GM18951 (cell line): ENCODE data around the gene GUCY1B1.
A peak's percentile ranks its signal among the peaks of the same experiment; 100 is the strongest.

Source experiments
- POLR2A ChIP-seq: IDR thresholded peaks from 4 replicates; pipeline ENCODE4 v1.6.1; 2011; ENCODE audit warnings: mild to moderate bottlenecking; ENCODE audit not compliant: insufficient read length, insufficient read depth; ENCODE audit errors: extremely low read depth
- in situ Hi-C: fragments of 300-500 bp; cut with MboI; formaldehyde crosslinking; loops from one replicate; pipeline ENCODE4 v1.12.0; 2022; ENCODE audit warnings: low sequenced_read_pairs, mixed read lengths, inconsistent platforms; ENCODE audit not compliant: unreplicated experiment

The GUCY1B1 gene

GRCh38 chr4:155758481-155759371 is at the start of gene GUCY1B1:
Gene GUCY1B1, plus strand, starts transcription at chr4:155759021. Its CDS starts 120 bp downstream, at chr4:155759141.
- in situ Hi-C loops = no loop called here
- TF ChIP-seq POLR2A = peak; percentile 68

GRCh38 chr4:155709918-155710317 is 48.9 kb upstream of the GUCY1B1 start:
- in situ Hi-C loops = no loop called here
- TF ChIP-seq POLR2A = no peak

- in situ Hi-C loops = no loop called here
- TF ChIP-seq POLR2A = no peak
Observed at GRCh38 chr4:155711556-155711955, 47.3 kb upstream of the GUCY1B1 start.

GRCh38 chr4:155712846-155713245 is 46.0 kb upstream of the GUCY1B1 start:
- TF ChIP-seq POLR2A = no peak
- in situ Hi-C loops = no loop called here

- in situ Hi-C loops = no loop called here
Observed at GRCh38 chr4:155713911-155714310, 44.9 kb upstream of the GUCY1B1 start.

GRCh38 chr4:155722336-155722735 is 36.5 kb upstream of the GUCY1B1 start:
- in situ Hi-C loops = no loop called here

More at GRCh38 chr4:155713911-155714310, 44.9 kb upstream of the GUCY1B1 start:
- TF ChIP-seq POLR2A = no peak

GRCh38 chr4:155722816-155723499 is 35.9 kb upstream of the GUCY1B1 start:
- in situ Hi-C loops = no loop called here
- TF ChIP-seq POLR2A = no peak

More at GRCh38 chr4:155722336-155722735, 36.5 kb upstream of the GUCY1B1 start:
- TF ChIP-seq POLR2A = no peak

GRCh38 chr4:155724731-155725130 is 34.1 kb upstream of the GUCY1B1 start:
- in situ Hi-C loops = no loop called here
- no peak for TF ChIP-seq POLR2A

- in situ Hi-C loops = no loop called here
- TF ChIP-seq POLR2A = no peak
Observed at GRCh38 chr4:155734065-155734464, 24.8 kb upstream of the GUCY1B1 start.

GRCh38 chr4:155734951-155735350 is 23.9 kb upstream of the GUCY1B1 start:
- TF ChIP-seq POLR2A = no peak
- in situ Hi-C loops = no loop called here

GRCh38 chr4:155735496-155735895 is 23.3 kb upstream of the GUCY1B1 start:
- in situ Hi-C loops = no loop called here

GRCh38 chr4:155738548-155738947 is 20.3 kb upstream of the GUCY1B1 start:
- no peak for TF ChIP-seq POLR2A
- in situ Hi-C loops = no loop called here

More at GRCh38 chr4:155735496-155735895, 23.3 kb upstream of the GUCY1B1 start:
- no peak for TF ChIP-seq POLR2A

GRCh38 chr4:155741546-155741945 is 17.3 kb upstream of the GUCY1B1 start:
- TF ChIP-seq POLR2A = no peak

More at GRCh38 chr4:155741546-155741945, 17.3 kb upstream of the GUCY1B1 start:
- in situ Hi-C loops = no loop called here
